ENCODE measurements around the gene ZDHHC12.

Gene ZDHHC12

GRCh38 chr9:128729766-128730517, 6.0 kb upstream of the ZDHHC12 start:
- no peak for DNase-seq (ENCODE audit: low spot score)

GRCh38 chr9:128729302-128729701, 5.4 kb upstream of the ZDHHC12 start:
- DNase-seq (ENCODE audit: low spot score): no peak

GRCh38 chr9:128728298-128728697, 4.4 kb upstream of the ZDHHC12 start:
- DNase-seq (ENCODE audit: low spot score): no peak

GRCh38 chr9:128727640-128728248, 3.8 kb upstream of the ZDHHC12 start:
- DNase-seq (ENCODE audit: low spot score): no peak

- DNase-seq (ENCODE audit: low spot score): peak; percentile 18
Measured at GRCh38 chr9:128724744-128725211, 851 bp upstream of the ZDHHC12 start.

GRCh38 chr9:128723352-128723865, 518 bp downstream of the ZDHHC12 start:
- no peak for DNase-seq (ENCODE audit: low spot score)

GRCh38 chr9:128722380-128723351, 1.3 kb downstream of the ZDHHC12 start:
- no peak for DNase-seq (ENCODE audit: low spot score)

GRCh38 chr9:128721487-128722010, 2.4 kb downstream of the ZDHHC12 start:
- no peak for DNase-seq (ENCODE audit: low spot score)

- no peak for DNase-seq (ENCODE audit: low spot score)
Measured at GRCh38 chr9:128720841-128721486, 3.0 kb downstream of the ZDHHC12 start.

- no peak for DNase-seq (ENCODE audit: low spot score)
Measured at GRCh38 chr9:128719919-128720605, 3.9 kb downstream of the ZDHHC12 start.

- DNase-seq (ENCODE audit: low spot score): no peak
Measured at GRCh38 chr9:128718475-128718874, 5.5 kb downstream of the ZDHHC12 start.

- DNase-seq (ENCODE audit: low spot score): no peak
Measured at GRCh38 chr9:128718047-128718446, 5.9 kb downstream of the ZDHHC12 start.

GRCh38 chr9:128716581-128717254, 7.2 kb downstream of the ZDHHC12 start:
- no peak for DNase-seq (ENCODE audit: low spot score)

GRCh38 chr9:128715436-128715750, 8.5 kb downstream of the ZDHHC12 start:
- DNase-seq (ENCODE audit: low spot score): no peak

- no peak for DNase-seq (ENCODE audit: low spot score)
Measured at GRCh38 chr9:128714586-128715435, 9.1 kb downstream of the ZDHHC12 start.

GRCh38 chr9:128713941-128714573, 9.9 kb downstream of the ZDHHC12 start:
- no peak for DNase-seq (ENCODE audit: low spot score)

GRCh38 chr9:128713411-128713780, 10.5 kb downstream of the ZDHHC12 start:
- DNase-seq (ENCODE audit: low spot score): no peak

GRCh38 chr9:128712451-128713410, 11.2 kb downstream of the ZDHHC12 start:
- DNase-seq (ENCODE audit: low spot score): no peak
